NCI-H446 (cell line): ENCODE data around the gene HMGXB3.

Experiments used
- DNase-seq, 2 experiments: peaks; one replicate each; lab custom pipeline; 2025; lab: John Stamatoyannopoulos, UW

Gene HMGXB3

GRCh38 chr5:150053713-150054392 lies 53.3 kb downstream of the HMGXB3 start:
- no peak for DNase-seq

- no peak for DNase-seq
Observed at GRCh38 chr5:150054569-150054968, 54.0 kb downstream of the HMGXB3 start.

- no peak for DNase-seq
Observed at GRCh38 chr5:150055326-150056074, 55.0 kb downstream of the HMGXB3 start.

- no peak for DNase-seq
Observed at GRCh38 chr5:150056075-150056443, 55.5 kb downstream of the HMGXB3 start.

GRCh38 chr5:150057052-150057451 lies 56.5 kb downstream of the HMGXB3 start:
- no peak for DNase-seq

GRCh38 chr5:150057511-150057910 lies 57.0 kb downstream of the HMGXB3 start:
- no peak for DNase-seq

GRCh38 chr5:150057996-150058395 lies 57.5 kb downstream of the HMGXB3 start:
- DNase-seq, result no peak

- DNase-seq, result no peak
Observed at GRCh38 chr5:150058480-150059126, 58.1 kb downstream of the HMGXB3 start.

GRCh38 chr5:150059623-150060022 lies 59.1 kb downstream of the HMGXB3 start:
- DNase-seq, result no peak

- DNase-seq, result no peak
Observed at GRCh38 chr5:150060471-150060870, 59.9 kb downstream of the HMGXB3 start.

- no peak for DNase-seq
Observed at GRCh38 chr5:150061538-150061995, 61.0 kb downstream of the HMGXB3 start.

GRCh38 chr5:150062216-150062922 lies 61.8 kb downstream of the HMGXB3 start:
- DNase-seq, result no peak

GRCh38 chr5:150063638-150064037 lies 63.1 kb downstream of the HMGXB3 start:
- no peak for DNase-seq

- no peak for DNase-seq
Observed at GRCh38 chr5:150064681-150065220, 64.2 kb downstream of the HMGXB3 start.

- DNase-seq, result no peak
Observed at GRCh38 chr5:150065346-150065745, 64.8 kb downstream of the HMGXB3 start.

- no peak for DNase-seq
Observed at GRCh38 chr5:150065886-150066285, 65.3 kb downstream of the HMGXB3 start.

GRCh38 chr5:150066436-150066835 lies 65.9 kb downstream of the HMGXB3 start:
- DNase-seq, result no peak

- DNase-seq, result no peak
Observed at GRCh38 chr5:150066901-150067396, 66.4 kb downstream of the HMGXB3 start.

- no peak for DNase-seq
Observed at GRCh38 chr5:150067405-150067960, 66.9 kb downstream of the HMGXB3 start.

GRCh38 chr5:150068071-150068470 lies 67.5 kb downstream of the HMGXB3 start:
- no peak for DNase-seq

GRCh38 chr5:150068472-150068871 lies 67.9 kb downstream of the HMGXB3 start:
- DNase-seq, result no peak
